ENCODE data around the gene FKBP6. TPM values are rescaled to one million over a fixed set of nuclear protein-coding genes. Genes with fewer than 3 reads are reported as not detected.

Gene FKBP6
- total RNA-seq, 1 experiment from 2014 or later = not detected

DNA sequence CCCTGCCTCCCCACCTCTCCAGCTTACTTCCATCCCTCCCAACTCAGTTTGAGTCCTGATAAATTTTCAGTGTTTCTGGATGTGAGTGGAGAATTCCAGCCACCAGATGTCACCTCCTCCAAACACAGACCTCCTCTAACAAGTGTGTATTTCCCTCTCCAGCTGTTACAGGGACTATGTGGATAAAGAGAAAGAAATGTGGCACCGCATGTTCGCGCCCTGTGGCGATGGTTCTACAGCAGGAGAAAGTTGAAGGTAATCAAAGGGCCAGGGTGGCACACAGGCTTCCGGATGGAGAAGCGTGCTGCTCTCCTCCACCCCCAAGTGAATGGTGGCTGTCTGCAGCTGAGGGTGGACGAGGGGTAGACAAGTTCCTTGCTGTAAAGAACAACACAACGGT is 14.7 kb downstream of the FKBP6 start:
- Histone ChIP-seq H3K4ac (ENCODE audit: low read depth, low read length) (no peak overlapping the region), H2BK120ac (ENCODE audit: low read depth, low read length, poor library complexity, severe bottlenecking) (no peak overlapping the region), H3K14ac (ENCODE audit: insufficient read depth, low read length) (no peak overlapping the region), H3K9ac (ENCODE audit: extremely low read depth, insufficient read length, low read length) (no peak overlapping the region), H4K91ac (ENCODE audit: insufficient read length, low read depth, low read length) (no peak overlapping the region), H2BK15ac (ENCODE audit: low read depth, low read length) (no peak overlapping the region), H2AK5ac (ENCODE audit: insufficient read length, low read length) (no peak overlapping the region), H3K27me3 (ENCODE audit: insufficient read depth, low read length) (no peaks in the 10 kb centered on the region), H3K79me1 (ENCODE audit: insufficient read depth, low read depth, low read length, poor library complexity, severe bottlenecking) (no peaks in the 10 kb centered on the region), H3K79me2 (ENCODE audit: insufficient read depth, low read length) (no peaks in the 10 kb centered on the region), H4K8ac (replicated peaks; ENCODE audit: insufficient read length, low read depth, low read length) (no peak overlapping the region), H3T11ph (ENCODE audit: low read length) (no peak overlapping the region), H3K23ac (ENCODE audit: insufficient read length, low read depth, low read length) (no peak overlapping the region), H3K23me2 (ENCODE audit: insufficient read length, low read depth, low read length, poor library complexity, severe bottlenecking) (no peaks in the 10 kb centered on the region), H2BK12ac (ENCODE audit: insufficient read length, low read depth, low read length) (no peak overlapping the region), H2BK20ac (ENCODE audit: low read depth, low read length, poor library complexity, severe bottlenecking) (no peak overlapping the region), H2AFZ (ENCODE audit: low read length) (peak overlapping the region; percentile 6), H3K4me1 (ENCODE audit: insufficient read depth, low read length) (peaks cover 5% of the 10 kb centered on the region; the same call in 1 of the 2 replicates), H3K4me2 (ENCODE audit: insufficient read depth, insufficient read length, low read length) (no peak overlapping the region), H3K9me3 (ENCODE audit: control insufficient read depth, low read depth, low read length) (no peaks in the 10 kb centered on the region), H3K56ac (ENCODE audit: insufficient read length, low read depth, low read length) (no peak overlapping the region), H3K27ac (ENCODE audit: insufficient read length, low read depth, low read length) (no peak overlapping the region), H2BK5ac (ENCODE audit: insufficient read length, low read length) (no peak overlapping the region), H4K20me1 (ENCODE audit: control insufficient read depth, insufficient read depth, insufficient read length) (no peaks in the 10 kb centered on the region), H3K18ac (ENCODE audit: insufficient read length, low read depth, low read length) (no peak overlapping the region), H4K5ac (ENCODE audit: insufficient read length, low read depth, low read length) (no peak overlapping the region)
- H3K36me3 Mint-ChIP-seq (ENCODE audit: insufficient read depth in 1 of 3, low read depth in 3 of 3) = no peaks in the 10 kb centered on the region; a peak in 1 of 7 replicates
- peaks cover 5% of the 10 kb centered on the region; the same call in 1 of the 2 replicates for H3K27me3 Mint-ChIP-seq (ENCODE audit: low read depth)
- TF ChIP-seq, protein P1, sequence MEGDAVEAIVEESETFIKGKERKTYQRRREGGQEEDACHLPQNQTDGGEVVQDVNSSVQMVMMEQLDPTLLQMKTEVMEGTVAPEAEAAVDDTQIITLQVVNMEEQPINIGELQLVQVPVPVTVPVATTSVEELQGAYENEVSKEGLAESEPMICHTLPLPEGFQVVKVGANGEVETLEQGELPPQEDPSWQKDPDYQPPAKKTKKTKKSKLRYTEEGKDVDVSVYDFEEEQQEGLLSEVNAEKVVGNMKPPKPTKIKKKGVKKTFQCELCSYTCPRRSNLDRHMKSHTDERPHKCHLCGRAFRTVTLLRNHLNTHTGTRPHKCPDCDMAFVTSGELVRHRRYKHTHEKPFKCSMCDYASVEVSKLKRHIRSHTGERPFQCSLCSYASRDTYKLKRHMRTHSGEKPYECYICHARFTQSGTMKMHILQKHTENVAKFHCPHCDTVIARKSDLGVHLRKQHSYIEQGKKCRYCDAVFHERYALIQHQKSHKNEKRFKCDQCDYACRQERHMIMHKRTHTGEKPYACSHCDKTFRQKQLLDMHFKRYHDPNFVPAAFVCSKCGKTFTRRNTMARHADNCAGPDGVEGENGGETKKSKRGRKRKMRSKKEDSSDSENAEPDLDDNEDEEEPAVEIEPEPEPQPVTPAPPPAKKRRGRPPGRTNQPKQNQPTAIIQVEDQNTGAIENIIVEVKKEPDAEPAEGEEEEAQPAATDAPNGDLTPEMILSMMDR (conservative IDR thresholded peaks at IDR 0.05) = peak; percentile 63
- peaks cover 27 to 28% of the 10 kb centered on the region in 2 experiments for H3K4me1 Mint-ChIP-seq
- no peaks in the 10 kb centered on the region for H3K9me3 Mint-ChIP-seq
- no peak overlapping the region; a peak in 1 of 5 replicates for H3K4me3 Mint-ChIP-seq
- DNase-seq = peak; percentile 68
- WGBS (ENCODE audit: extremely low coverage, insufficient read length, low lambda C conversion rate) = no CpG with 5 or more reads among the region's 8 CpGs
- H3K27ac Mint-ChIP-seq = 0 out of 7 replicates have a peak overlapping the region, but pooled peaks of 1 of the 3 experiments have one; percentile 31
